Lower leg skin (tissue), 4 donors: ENCODE data around the gene ELOVL1. TPM values are rescaled to one million over a fixed set of nuclear protein-coding genes. Genes with fewer than 3 reads are reported as not detected.

Source experiments
- DNase-seq, 2 donors: peaks; one replicate each; pipeline ENCODE4 v3.0.0-alpha.2; 2019; ENCODE audit warnings: low spot score in 2 of 2
- H3K4me3 ChIP-seq: fragments of 200-600 bp; sonication (generic); 2 replicates; pipeline ENCODE4 v1.5.1; 2017; ENCODE audit warnings: mild to moderate bottlenecking, low read depth; ENCODE audit not compliant: poor library complexity, severe bottlenecking
- CTCF ChIP-seq, 3 donors: fragments of 450-650 bp; IDR thresholded peaks; one replicate each; pipeline ENCODE4 v1.5.1; 2016; ENCODE audit warnings: antibody characterized with exemption in 3 of 3, mild to moderate bottlenecking in 3 of 3, moderate library complexity in 2 of 3
- POLR2A ChIP-seq, 2 donors: fragments of 450-650 bp; IDR thresholded peaks; one replicate each; pipeline ENCODE4 v1.6.1; 2016 to 2017; ENCODE audit warnings: antibody characterized with exemption in 2 of 2, mild to moderate bottlenecking in 1 of 2, moderate library complexity in 1 of 2
- WGBS, 2 donors: methylation state at CpG; one replicate each; pipeline ENCODE4 v1.1.5; 2018; 5-methylcytosine and 5-hydroxymethylcytosine counted together
- intact Hi-C: fragments of 100-400 bp; cut with DNase I; formaldehyde crosslinking; loops from one replicate; pipeline ENCODE4 v1.15.0; 2023; ENCODE audit warnings: low total_unique reads
- total RNA-seq, 4 donors: library from RNA; depleted of rRNA; stranded (reverse); fragments of >200 nt; gene quantifications; one replicate each; pipeline ENCODE4 v1.1.0, GENCODE V29; 2016

ELOVL1 gene
- total RNA-seq, 4 donors from 2014 or later = 359 to 592 (median 401) TPM

GRCh38 chr1:43344267-43344850, 23.5 kb downstream of the ELOVL1 start:
- H3K4me3 ChIP-seq = no peak overlapping the region
- DNase-seq = peak in 1 of 2 donors; percentile 20
- WGBS, 2 donors = 69 to 73% methylated on average over 4 of the region's 4 CpGs
- intact Hi-C loops = no loop called here
- TF ChIP-seq POLR2A (IDR thresholded peaks at IDR 0.05) = no peak
- TF ChIP-seq CTCF (IDR thresholded peaks at IDR 0.05) = peak in 1 of 3 donors; percentile 17

GRCh38 chr1:43340559-43340958, 27.3 kb downstream of the ELOVL1 start:
- WGBS, 2 donors = 72 to 78% methylated on average over 1 of the region's 1 CpG
- no peak overlapping the region for H3K4me3 ChIP-seq
- DNase-seq = no peak

GRCh38 chr1:43339584-43340232, 28.1 kb downstream of the ELOVL1 start:
- peak in 1 of 2 donors; percentile 58 for DNase-seq
- TF ChIP-seq CTCF (IDR thresholded peaks at IDR 0.05) = no peak
- no peak for TF ChIP-seq POLR2A (IDR thresholded peaks at IDR 0.05)
- H3K4me3 ChIP-seq = no peak overlapping the region
- 90 to 93% methylated on average over 6 of the region's 6 CpGs for WGBS, 2 donors
- intact Hi-C loops = no loop called here

More at GRCh38 chr1:43340559-43340958, 27.3 kb downstream of the ELOVL1 start:
- intact Hi-C loops = no loop called here
- TF ChIP-seq POLR2A (IDR thresholded peaks at IDR 0.05) = no peak
- TF ChIP-seq CTCF (IDR thresholded peaks at IDR 0.05) = no peak

- no peak for TF ChIP-seq CTCF (IDR thresholded peaks at IDR 0.05)
- no peak for TF ChIP-seq POLR2A (IDR thresholded peaks at IDR 0.05)
- DNase-seq = peak in 1 of 2 donors; percentile 59
- intact Hi-C loops = no loop called here
- no peak overlapping the region for H3K4me3 ChIP-seq
- 87 to 89% methylated on average over 5 of the region's 5 CpGs for WGBS, 2 donors
These were observed 29.8 kb downstream of the ELOVL1 start for GRCh38 chr1:43338001-43338400.

GRCh38 chr1:43337588-43337987, 30.2 kb downstream of the ELOVL1 start, which contains the start of gene MPL:
MPL (plus strand) TSS chr1:43337818; CDS start chr1:43337849, 31 bp downstream.
- no peak for TF ChIP-seq POLR2A (IDR thresholded peaks at IDR 0.05)
- TF ChIP-seq CTCF (IDR thresholded peaks at IDR 0.05) = no peak
- 86 to 88% methylated on average over 3 of the region's 3 CpGs for WGBS, 2 donors
- H3K4me3 ChIP-seq = no peak within 1 kb of the TSS
- intact Hi-C loops = no loop called here
- DNase-seq = peak in 1 of 2 donors; percentile 76
